HUES48 (cell line): ENCODE measurements around the gene USP9Y.

Source experiments
- H3K27ac ChIP-seq: one replicate; pipeline ENCODE4 v1.7.0; 2013; ENCODE audit warnings: low read depth, low read length, inconsistent platforms
- H3K27me3 ChIP-seq: 2 replicates; pipeline ENCODE4 v1.6.1; 2013; ENCODE audit warnings: mild to moderate bottlenecking, low read length; ENCODE audit not compliant: control insufficient read depth, insufficient read depth
- H3K36me3 ChIP-seq: 2 replicates; pipeline ENCODE4 v1.6.1; 2013; ENCODE audit warnings: low read length; ENCODE audit not compliant: control insufficient read depth, insufficient read depth
- H3K4me1 ChIP-seq: 2 replicates; pipeline ENCODE4 v1.6.1; 2013; ENCODE audit warnings: mild to moderate bottlenecking, low read length; ENCODE audit not compliant: control insufficient read depth, insufficient read depth
- H3K4me3 ChIP-seq: 2 replicates; pipeline ENCODE4 v1.5.1; 2013; ENCODE audit warnings: mild to moderate bottlenecking, low read depth, low read length
- H3K9ac ChIP-seq: 2 replicates; pipeline ENCODE4 v1.6.1; 2013; ENCODE audit warnings: mild to moderate bottlenecking, low read depth, low read length, moderate library complexity
- H3K9me3 ChIP-seq: 2 replicates; pipeline ENCODE4 v1.6.1; 2013; ENCODE audit warnings: low read length; ENCODE audit not compliant: control insufficient read depth, insufficient read depth

The USP9Y gene

DNA sequence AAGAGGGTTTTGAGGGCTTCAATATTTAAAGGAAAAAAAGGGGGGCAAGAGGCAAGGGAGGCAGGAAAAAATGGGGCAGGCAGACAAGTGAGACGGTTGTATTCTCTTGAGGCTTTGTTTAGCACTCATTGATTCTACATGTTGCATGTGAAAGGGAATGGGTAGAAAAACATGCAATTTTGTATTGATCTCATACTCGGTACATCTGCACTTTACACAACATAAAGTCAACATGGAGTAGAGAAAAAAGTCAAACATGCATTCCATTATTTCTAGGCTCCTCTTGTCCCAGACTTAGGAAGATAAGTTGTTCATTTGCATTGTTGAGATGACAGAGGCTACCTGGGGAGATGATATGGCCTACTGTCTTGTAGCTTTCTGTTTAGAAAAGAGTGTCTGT, 166.9 kb downstream of the USP9Y start:
- H3K27me3 ChIP-seq: no peaks in the 10 kb centered on the region
- no peaks in the 10 kb centered on the region for H3K9me3 ChIP-seq
- H3K4me1 ChIP-seq: no peaks in the 10 kb centered on the region
- H3K9ac ChIP-seq: no peak overlapping the region
- H3K36me3 ChIP-seq: no peaks in the 10 kb centered on the region
- H3K4me3 ChIP-seq: no peak overlapping the region
- no peak overlapping the region for H3K27ac ChIP-seq

DNA sequence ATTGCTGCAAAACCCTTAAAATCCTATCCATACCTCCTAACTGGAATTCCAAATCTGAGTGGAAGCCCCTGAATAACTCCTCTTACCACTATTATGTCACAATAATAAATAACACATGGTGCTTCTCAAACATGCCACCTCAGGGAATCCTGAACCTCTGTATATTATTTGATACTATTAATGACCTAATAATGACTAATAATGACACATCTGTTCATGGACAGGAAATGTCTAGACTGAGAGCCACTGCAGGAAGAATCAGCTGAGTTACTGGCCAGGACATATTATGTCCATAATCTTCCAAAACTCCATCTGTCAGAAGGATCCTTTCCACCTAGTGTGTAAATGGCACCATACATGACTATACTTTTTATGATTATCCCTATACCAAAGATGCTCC, 195.9 kb downstream of the USP9Y start:
- no peak overlapping the region for H3K4me3 ChIP-seq
- H3K27me3 ChIP-seq: no peaks in the 10 kb centered on the region
- no peaks in the 10 kb centered on the region for H3K36me3 ChIP-seq
- H3K9me3 ChIP-seq: no peaks in the 10 kb centered on the region
- no peak overlapping the region for H3K27ac ChIP-seq
- no peak overlapping the region for H3K9ac ChIP-seq
- no peaks in the 10 kb centered on the region for H3K4me1 ChIP-seq

DNA sequence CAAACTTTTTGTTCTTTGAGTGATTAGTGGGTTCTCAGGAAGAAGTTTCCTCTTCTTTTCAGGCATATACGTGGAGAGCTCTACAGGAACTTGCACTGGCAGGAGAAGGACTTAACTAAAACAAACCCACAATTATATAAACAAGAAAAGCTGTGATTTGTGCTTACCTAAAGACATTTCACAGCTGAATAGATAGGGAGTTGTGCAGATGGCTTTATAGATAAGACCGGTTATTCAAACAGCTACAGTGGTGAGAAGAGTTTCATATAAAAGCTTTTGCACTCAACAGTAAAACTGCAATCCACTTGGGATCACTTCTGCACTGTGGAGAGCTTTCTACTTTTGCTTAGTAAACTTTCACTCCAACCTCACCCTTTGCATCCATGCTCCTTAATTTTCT, 197.6 kb downstream of the USP9Y start:
- H3K4me1 ChIP-seq: no peaks in the 10 kb centered on the region
- no peak overlapping the region for H3K27ac ChIP-seq
- no peaks in the 10 kb centered on the region for H3K9me3 ChIP-seq
- H3K4me3 ChIP-seq: no peak overlapping the region
- no peaks in the 10 kb centered on the region for H3K36me3 ChIP-seq
- H3K27me3 ChIP-seq: no peaks in the 10 kb centered on the region
- no peak overlapping the region for H3K9ac ChIP-seq

DNA sequence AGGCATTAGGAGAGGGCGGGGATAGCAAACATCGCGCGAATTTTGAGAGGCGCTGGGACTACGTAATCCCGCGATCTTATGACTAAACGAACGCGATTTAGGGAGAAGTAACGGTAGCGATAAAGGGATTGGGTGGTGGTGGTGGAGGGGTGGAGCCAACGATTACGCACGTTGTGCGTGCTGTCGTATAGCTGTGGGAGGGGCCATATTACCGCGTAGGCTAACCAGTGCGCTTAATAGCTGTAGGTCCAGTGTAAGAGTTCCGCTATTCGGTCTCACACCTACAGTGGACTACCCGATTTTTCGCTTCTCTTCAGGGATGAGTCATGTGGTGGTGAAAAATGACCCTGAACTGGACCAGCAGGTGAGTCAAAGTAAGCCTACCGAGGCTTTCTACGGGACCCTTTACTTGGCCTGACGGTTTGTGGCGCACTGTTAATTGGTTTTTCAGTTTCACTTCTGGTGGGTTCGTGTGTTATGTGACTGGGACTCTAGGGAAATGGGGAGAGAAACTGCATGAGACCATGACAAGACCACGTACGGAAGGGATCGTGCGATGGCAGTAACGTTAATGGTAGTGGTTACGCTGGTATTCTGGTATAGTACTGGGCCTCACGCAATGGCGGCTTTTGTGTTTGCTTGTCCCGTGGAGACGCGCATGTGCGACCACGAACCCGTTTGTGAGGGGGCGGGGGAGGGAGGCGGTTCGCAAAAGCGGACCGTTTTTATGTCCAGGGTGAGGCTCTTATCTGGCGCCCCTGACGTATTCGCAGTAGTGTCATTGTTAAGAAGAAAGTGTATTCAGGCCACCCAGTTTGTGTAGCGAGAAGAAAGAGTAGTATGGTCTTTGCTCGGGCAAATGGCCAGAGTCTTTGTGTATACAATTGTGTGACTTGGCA, 203.8 kb downstream of the USP9Y start, which contains the start of gene DDX3Y:
DDX3Y (plus strand) TSS at position 251 of the 899 bp plus-strand sequence; CDS start at position 320, 69 bp downstream.
- no peak within 1 kb of the TSS for H3K4me3 ChIP-seq
- H3K36me3 ChIP-seq: no peaks in the 10 kb centered on the region
- no peaks in the 10 kb centered on the region for H3K9me3 ChIP-seq
- no peak within 1 kb of the TSS for H3K27ac ChIP-seq
- H3K27me3 ChIP-seq: no peaks in the 10 kb centered on the region
- H3K9ac ChIP-seq: no peak within 1 kb of the TSS
- no peaks in the 10 kb centered on the region for H3K4me1 ChIP-seq

DNA sequence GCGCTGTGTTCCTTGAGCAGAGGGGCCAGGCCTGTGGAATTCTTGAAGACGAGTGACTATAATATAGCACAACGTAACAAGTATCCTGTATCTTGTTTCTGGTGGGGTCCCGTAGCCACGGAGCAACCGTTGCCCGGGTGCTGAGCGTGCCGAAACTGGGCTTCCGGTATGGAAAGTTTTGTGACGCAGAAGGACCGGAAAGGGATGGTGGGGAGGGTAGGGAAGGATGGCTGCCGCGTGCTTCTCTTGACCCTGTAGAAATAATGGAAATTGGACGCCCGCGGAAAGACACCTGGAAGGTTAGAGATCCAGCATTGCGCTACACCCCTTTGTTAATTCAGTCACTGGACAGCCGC, 204.5 kb downstream of the USP9Y start:
- no peaks in the 10 kb centered on the region for H3K9me3 ChIP-seq
- no peak overlapping the region for H3K27ac ChIP-seq
- no peaks in the 10 kb centered on the region for H3K36me3 ChIP-seq
- no peaks in the 10 kb centered on the region for H3K4me1 ChIP-seq
- H3K9ac ChIP-seq: no peak overlapping the region
- no peak overlapping the region for H3K4me3 ChIP-seq
- H3K27me3 ChIP-seq: no peaks in the 10 kb centered on the region

DNA sequence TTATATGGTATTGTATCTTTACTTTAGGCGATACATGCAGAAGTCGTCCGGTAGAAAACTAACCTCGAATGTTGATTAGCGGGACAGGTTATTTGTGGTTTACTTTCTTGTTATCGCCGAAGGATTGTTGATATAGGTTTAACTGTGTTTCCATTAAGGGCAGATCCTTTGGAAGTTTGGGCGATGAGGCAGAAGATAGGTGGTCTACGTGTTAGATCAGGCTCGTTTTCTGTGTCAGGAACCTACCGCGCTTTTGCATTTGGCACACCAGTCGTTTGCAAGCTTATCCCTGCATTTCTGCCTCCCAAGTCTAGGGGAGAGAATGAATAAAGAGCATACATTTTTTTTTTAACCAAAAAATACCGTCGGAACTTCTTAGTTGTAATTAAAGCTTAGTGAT, 204.9 kb downstream of the USP9Y start:
- Histone ChIP-seq H3K9ac (no peak overlapping the region), H3K9me3 (no peaks in the 10 kb centered on the region), H3K4me3 (no peak overlapping the region), H3K36me3 (no peaks in the 10 kb centered on the region), H3K4me1 (no peaks in the 10 kb centered on the region), H3K27ac (no peak overlapping the region), H3K27me3 (no peaks in the 10 kb centered on the region)
